C4-2B (cell line): ENCODE results near the gene IGFBPL1.
"Not testable (repeated sequence)": the region's sequence is repeated elsewhere in the genome, so short reads cannot be mapped to it uniquely, and the experiment has no call there.

Experiments used
- H3K27ac ChIP-seq: fragments of 450-650 bp; 2 replicates; pipeline ENCODE4 v1.5.1; 2017
- ZFX ChIP-seq: fragments of 450-650 bp; IDR thresholded peaks from 2 replicates; pipeline ENCODE4 v1.6.1; 2017
- TF ChIP-seq, protein P1 (sequence below): fragments of 450-650 bp; conservative IDR thresholded peaks from 2 replicates; pipeline ENCODE4 v1.5.1; 2017; ENCODE audit warnings: mild to moderate bottlenecking

The IGFBPL1 gene

DNA sequence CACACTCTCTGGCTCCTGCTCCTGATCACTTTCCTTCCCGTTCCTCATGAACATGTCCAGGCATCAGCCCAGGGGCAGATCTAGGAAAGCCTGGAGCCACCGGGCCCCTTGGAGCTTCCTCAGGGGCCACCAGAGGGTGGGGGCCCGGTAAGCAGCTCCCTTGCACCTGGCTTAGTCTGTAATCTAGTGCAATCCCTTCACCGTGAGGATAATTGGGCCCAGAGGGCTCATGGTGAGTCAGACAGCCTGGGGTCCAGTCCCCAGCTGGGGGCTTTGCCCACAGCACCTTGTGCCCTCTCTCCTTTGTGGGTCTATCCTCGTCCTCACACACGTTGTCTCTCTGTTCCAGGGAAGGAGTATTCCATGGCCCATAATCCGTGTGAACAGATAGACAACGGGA is 42.1 kb downstream of the IGFBPL1 start:
- no peak overlapping the region for H3K27ac ChIP-seq
- no peak for TF ChIP-seq ZFX
- TF ChIP-seq, protein P1, sequence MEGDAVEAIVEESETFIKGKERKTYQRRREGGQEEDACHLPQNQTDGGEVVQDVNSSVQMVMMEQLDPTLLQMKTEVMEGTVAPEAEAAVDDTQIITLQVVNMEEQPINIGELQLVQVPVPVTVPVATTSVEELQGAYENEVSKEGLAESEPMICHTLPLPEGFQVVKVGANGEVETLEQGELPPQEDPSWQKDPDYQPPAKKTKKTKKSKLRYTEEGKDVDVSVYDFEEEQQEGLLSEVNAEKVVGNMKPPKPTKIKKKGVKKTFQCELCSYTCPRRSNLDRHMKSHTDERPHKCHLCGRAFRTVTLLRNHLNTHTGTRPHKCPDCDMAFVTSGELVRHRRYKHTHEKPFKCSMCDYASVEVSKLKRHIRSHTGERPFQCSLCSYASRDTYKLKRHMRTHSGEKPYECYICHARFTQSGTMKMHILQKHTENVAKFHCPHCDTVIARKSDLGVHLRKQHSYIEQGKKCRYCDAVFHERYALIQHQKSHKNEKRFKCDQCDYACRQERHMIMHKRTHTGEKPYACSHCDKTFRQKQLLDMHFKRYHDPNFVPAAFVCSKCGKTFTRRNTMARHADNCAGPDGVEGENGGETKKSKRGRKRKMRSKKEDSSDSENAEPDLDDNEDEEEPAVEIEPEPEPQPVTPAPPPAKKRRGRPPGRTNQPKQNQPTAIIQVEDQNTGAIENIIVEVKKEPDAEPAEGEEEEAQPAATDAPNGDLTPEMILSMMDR, result no peak

DNA sequence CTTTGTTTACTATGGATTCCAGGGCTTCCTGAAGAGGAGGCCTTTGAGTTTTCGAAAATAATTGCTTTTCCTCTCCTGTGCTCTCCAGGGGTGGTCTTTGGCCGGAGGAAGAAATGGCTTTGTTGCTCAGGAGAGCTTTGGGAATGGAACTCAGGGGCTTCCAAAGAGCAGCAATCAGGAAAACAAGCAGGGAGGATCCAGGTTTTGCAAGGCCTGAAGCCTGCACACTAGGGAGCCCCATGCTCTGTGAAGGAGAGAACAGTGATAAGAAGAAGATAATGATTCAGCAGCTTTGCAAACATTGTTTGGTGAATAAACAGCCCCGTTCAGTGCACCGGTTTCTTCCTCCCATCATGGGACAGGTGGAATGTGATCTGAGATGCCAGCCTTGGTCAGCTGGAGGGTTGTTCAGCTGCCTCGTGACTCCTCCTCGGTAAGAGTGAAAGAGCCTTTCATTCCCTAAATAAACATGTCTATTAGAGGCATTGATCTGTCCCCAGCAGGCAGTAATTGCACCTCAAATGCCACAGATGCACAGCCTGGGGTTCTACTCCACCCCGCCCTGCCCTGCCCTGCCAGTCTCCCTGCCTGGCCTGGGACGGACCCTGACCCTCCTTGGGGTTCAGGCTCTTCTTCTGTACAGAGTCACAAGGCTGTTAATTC is 43.3 kb downstream of the IGFBPL1 start:
- H3K27ac ChIP-seq, result no peak overlapping the region; the same call in 1 of the 2 replicates
- TF ChIP-seq ZFX, result peak; percentile 18; the same call in 1 of the 2 replicates
- TF ChIP-seq, protein P1, result no peak

DNA sequence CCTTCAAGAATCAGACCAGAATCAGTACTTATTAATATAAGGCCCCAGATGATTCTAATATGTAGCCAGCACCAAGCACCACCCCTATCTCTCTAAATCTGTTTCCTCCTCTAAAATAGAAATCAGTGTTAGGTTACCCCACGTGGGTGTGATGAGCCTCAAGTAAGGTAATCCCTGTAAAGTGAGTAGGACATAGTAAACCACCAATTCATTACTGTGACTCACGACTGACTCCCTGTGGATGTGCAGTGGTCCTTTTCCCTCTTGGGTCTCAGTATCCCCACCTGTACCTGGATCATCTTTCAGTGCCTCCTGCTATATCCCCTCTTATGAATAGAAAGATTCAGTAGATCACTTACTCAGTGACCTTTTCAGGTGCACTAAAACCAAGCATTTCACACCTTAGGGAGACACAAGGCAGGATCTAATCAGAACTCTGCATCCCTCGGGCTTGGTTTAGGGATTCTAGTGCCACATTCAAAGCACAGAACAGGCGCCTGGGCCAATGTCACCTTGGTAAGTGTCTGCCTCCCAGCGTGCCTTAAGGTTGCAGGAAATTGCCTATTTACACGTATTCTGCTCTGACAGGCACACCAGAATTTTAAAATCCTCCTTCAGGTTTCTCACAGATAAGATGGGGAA is 43.9 kb downstream of the IGFBPL1 start:
- TF ChIP-seq ZFX, result no peak
- TF ChIP-seq, protein P1, result no peak
- no peak overlapping the region; the same call in 1 of the 2 replicates for H3K27ac ChIP-seq

DNA sequence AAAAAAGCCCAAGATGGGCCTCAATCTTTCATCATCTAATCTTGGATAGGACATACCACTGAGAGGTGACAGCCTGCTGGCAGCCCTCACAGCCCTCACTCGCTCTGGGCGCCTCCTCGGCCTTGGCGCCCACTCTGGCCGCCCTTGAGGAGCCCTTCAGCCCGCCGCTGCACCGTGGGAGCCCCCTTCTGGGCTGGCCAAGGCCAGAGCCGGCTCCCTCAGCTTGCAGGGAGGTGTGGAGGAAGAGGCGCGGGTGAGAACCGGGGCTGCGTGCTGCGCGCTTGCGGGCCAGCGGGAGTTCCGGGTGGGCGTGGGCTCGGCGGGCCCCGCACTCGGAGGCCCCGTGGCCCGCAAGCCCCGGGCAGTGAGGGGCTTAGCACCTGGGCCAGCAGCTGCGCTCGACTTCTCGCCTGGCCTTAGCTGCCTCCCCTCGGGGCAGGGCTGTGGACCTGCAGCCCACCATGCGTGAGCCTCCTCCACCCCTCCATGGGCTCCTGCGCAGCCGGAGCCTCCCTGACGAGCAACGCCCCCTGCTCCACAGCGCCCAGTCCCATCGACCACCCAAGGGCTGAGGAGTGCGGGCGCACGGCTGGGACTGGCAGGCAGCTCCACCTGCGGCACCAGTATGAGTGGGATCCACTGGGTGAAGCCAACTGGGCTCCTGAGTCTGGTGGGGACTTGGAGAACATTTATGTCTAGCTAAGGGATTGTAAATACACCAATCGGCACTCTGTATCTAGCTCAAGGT is 46.7 kb downstream of the IGFBPL1 start:
- not testable (repeated sequence) for H3K27ac ChIP-seq

DNA sequence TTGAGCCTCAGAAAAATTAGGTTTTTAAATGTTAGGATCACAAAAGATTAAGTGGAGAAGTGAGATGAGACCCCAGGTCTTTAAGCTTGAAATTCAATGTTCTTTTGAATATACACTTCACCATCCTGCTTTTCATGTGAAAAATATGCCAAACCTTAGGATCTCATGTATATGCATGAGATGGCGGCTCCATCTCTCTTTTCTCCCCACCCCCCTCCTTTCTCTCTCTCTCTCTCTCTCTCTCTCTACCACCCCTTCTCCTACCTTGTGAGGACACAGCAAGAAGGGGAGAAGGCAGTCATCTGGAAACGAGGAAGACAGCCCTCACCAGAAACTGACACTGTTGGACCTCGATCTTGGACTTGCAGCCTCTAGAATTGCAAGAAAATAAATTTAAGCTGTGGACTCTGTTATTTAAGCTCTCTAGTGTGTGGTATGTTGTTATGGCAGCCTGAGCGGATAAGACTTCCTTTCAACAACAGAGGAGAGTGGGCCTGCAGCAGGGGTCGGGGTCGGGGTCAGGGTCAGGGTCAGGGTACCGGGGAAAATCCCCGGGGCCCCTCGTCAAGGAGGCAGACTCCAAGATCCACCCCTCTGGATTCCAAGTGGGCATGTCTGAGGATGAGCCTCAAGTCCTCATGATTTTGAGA is 48.1 kb downstream of the IGFBPL1 start:
- TF ChIP-seq, protein P1, result no peak
- TF ChIP-seq ZFX, result no peak
- H3K27ac ChIP-seq, result no peak overlapping the region

DNA sequence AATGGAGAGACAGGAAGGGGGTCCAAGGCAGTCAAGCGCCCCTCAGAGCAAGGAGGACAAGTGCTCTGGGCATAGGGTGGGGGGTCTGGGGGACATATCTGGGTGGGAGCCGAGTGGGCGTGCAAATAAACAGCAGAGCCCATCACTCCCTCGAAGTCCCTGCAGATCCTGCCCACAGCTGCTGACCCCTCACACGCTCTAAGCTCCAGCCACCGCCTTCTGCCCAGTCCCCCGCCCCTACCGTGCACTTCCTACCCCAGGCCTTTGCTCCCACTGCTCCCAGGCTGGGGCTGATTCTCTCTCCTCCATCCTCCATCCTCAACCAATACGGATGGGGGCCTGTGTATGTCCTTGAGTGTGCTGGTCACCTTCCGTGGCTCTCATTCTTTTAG is 48.7 kb downstream of the IGFBPL1 start:
- H3K27ac ChIP-seq, result no peak overlapping the region
- no peak for TF ChIP-seq ZFX
- TF ChIP-seq, protein P1, result no peak

DNA sequence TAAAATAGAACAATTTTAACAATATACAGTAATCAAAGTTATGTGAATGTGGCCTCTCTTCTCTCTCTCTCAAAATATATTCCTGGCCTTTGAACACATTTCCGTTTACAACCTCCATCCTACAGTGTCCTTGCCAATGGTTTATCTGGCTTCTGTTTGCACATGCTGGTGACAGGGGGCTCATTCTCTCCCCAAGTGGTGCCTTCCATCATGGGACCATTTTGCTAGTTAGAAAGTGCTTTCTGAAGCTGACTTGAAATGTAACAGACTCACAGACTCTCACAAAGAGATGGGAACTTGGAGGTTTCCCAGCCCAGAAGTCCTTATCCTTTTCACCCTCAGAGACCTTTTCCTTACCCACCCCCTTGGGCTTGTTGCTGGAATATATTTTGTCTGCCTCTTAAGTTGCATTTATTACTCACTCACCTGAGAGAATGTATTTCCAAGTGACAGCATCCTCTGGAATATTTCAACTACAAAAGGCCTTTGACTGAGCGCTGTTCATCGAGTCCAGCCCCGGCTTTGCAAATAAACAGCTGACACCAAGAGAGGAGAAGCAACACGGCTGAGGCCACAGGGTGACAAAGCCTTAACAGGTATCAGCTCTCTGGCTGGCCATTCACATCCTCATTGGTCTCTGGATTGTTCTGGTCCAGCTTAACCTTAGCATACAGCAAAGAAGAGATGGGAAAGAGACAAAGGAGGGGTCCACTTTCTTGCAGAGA is 49.2 kb downstream of the IGFBPL1 start:
- no peak for TF ChIP-seq ZFX
- TF ChIP-seq, protein P1, result no peak
- no peak overlapping the region for H3K27ac ChIP-seq
